GM19239 (cell line): ENCODE data around the gene PLSCR5.

Experiments
- DNase-seq: peaks from one replicate; pipeline ENCODE4 v3.0.0; 2011; ENCODE audit warnings: low spot score; ENCODE audit not compliant: insufficient read length
- FAIRE-seq: peaks from 2 replicates; lab custom pipeline; 2011; peaks lifted over from hg19 to GRCh38; lab: Jason Lieb, UNC

PLSCR5 gene

GRCh38 chr3:146605106-146605505 lies at the start of gene PLSCR5:
Gene PLSCR5, minus strand, starts transcription at chr3:146605346. Its CDS starts 134 bp downstream, at chr3:146605212.
- no peak for DNase-seq
- no peak for FAIRE-seq

- DNase-seq: no peak
- FAIRE-seq: no peak
Observed at GRCh38 chr3:146653978-146654377, 48.8 kb upstream of the PLSCR5 start.

- DNase-seq (no peak), FAIRE-seq (no peak)
Observed at GRCh38 chr3:146650691-146651442, 45.7 kb upstream of the PLSCR5 start.

GRCh38 chr3:146646261-146646660 lies 41.1 kb upstream of the PLSCR5 start:
- no peak for DNase-seq
- no peak for FAIRE-seq

- DNase-seq: no peak
Observed at GRCh38 chr3:146640955-146641867, 36.1 kb upstream of the PLSCR5 start.

GRCh38 chr3:146640361-146640760 lies 35.2 kb upstream of the PLSCR5 start:
- FAIRE-seq (no peak), DNase-seq (no peak)

More at GRCh38 chr3:146640955-146641867, 36.1 kb upstream of the PLSCR5 start:
- FAIRE-seq: peak; percentile 64

GRCh38 chr3:146638718-146639117 lies 33.6 kb upstream of the PLSCR5 start:
- FAIRE-seq: no peak
- no peak for DNase-seq

GRCh38 chr3:146637871-146638270 lies 32.7 kb upstream of the PLSCR5 start:
- no peak for FAIRE-seq
- DNase-seq: no peak

GRCh38 chr3:146636881-146637280 lies 31.7 kb upstream of the PLSCR5 start:
- DNase-seq: no peak
- no peak for FAIRE-seq

- FAIRE-seq (no peak), DNase-seq (no peak)
Observed at GRCh38 chr3:146634346-146634745, 29.2 kb upstream of the PLSCR5 start.

- DNase-seq (no peak), FAIRE-seq (no peak)
Observed at GRCh38 chr3:146628671-146629070, 23.5 kb upstream of the PLSCR5 start.

GRCh38 chr3:146626403-146627122 lies 21.4 kb upstream of the PLSCR5 start:
- DNase-seq: no peak
- FAIRE-seq: no peak

GRCh38 chr3:146625186-146625775 lies 20.1 kb upstream of the PLSCR5 start:
- peak; percentile 1 for DNase-seq
- FAIRE-seq: no peak

GRCh38 chr3:146621723-146622122 lies 16.6 kb upstream of the PLSCR5 start:
- no peak for FAIRE-seq
- DNase-seq: no peak

- no peak for DNase-seq
- FAIRE-seq: no peak
Observed at GRCh38 chr3:146612015-146612414, 6.9 kb upstream of the PLSCR5 start.

GRCh38 chr3:146611096-146611495 lies 6.0 kb upstream of the PLSCR5 start:
- FAIRE-seq: no peak

GRCh38 chr3:146598535-146598934 lies 6.6 kb downstream of the PLSCR5 start:
- DNase-seq: no peak
- no peak for FAIRE-seq

More at GRCh38 chr3:146611096-146611495, 6.0 kb upstream of the PLSCR5 start:
- DNase-seq: no peak

GRCh38 chr3:146594843-146595482 lies 10.2 kb downstream of the PLSCR5 start:
- no peak for DNase-seq
- FAIRE-seq: no peak

- no peak for FAIRE-seq
Observed at GRCh38 chr3:146593776-146594175, 11.4 kb downstream of the PLSCR5 start.

GRCh38 chr3:146590521-146590920 lies 14.6 kb downstream of the PLSCR5 start:
- DNase-seq: no peak
- no peak for FAIRE-seq

More at GRCh38 chr3:146593776-146594175, 11.4 kb downstream of the PLSCR5 start:
- DNase-seq: no peak
